Measurements from ENCODE around the gene NRG2.

Gene NRG2

GRCh38 chr5:139900546-139901250 is 142.4 kb downstream of the NRG2 start:
- DNase-seq: peak; percentile 7

GRCh38 chr5:139898981-139899380 is 144.1 kb downstream of the NRG2 start:
- DNase-seq: peak; percentile 4

- DNase-seq: no peak
These were observed 145.1 kb downstream of the NRG2 start for GRCh38 chr5:139897982-139898381.

GRCh38 chr5:139897342-139897741 is 145.8 kb downstream of the NRG2 start:
- DNase-seq: no peak

GRCh38 chr5:139896718-139897117 is 146.4 kb downstream of the NRG2 start:
- DNase-seq: peak; percentile 9

- DNase-seq: peak; percentile 29
These were observed 147.5 kb downstream of the NRG2 start for GRCh38 chr5:139895647-139896046.

GRCh38 chr5:139895046-139895445 is 148.1 kb downstream of the NRG2 start:
- DNase-seq: peak; percentile 4

GRCh38 chr5:139893873-139894272 is 149.2 kb downstream of the NRG2 start:
- no peak for DNase-seq

GRCh38 chr5:139889410-139889809 is 153.7 kb downstream of the NRG2 start:
- no peak for DNase-seq

GRCh38 chr5:139888370-139888769 is 154.7 kb downstream of the NRG2 start:
- DNase-seq: no peak

GRCh38 chr5:139886213-139886612 is 156.9 kb downstream of the NRG2 start:
- DNase-seq: no peak

- DNase-seq: no peak
These were observed 157.3 kb downstream of the NRG2 start for GRCh38 chr5:139885857-139886208.

GRCh38 chr5:139885172-139885856 is 157.8 kb downstream of the NRG2 start:
- DNase-seq: no peak

- no peak for DNase-seq
These were observed 158.4 kb downstream of the NRG2 start for GRCh38 chr5:139884734-139885133.

GRCh38 chr5:139884144-139884543 is 159.0 kb downstream of the NRG2 start:
- no peak for DNase-seq

- peak; percentile 73 for DNase-seq
These were observed 160.0 kb downstream of the NRG2 start for GRCh38 chr5:139882961-139883539.

- DNase-seq: no peak
These were observed 160.8 kb downstream of the NRG2 start for GRCh38 chr5:139882316-139882715.

- DNase-seq: peak; percentile 40
These were observed 161.9 kb downstream of the NRG2 start for GRCh38 chr5:139881143-139881733.

- DNase-seq: no peak
These were observed 162.5 kb downstream of the NRG2 start for GRCh38 chr5:139880416-139881142.

GRCh38 chr5:139878093-139878492 is 165.0 kb downstream of the NRG2 start:
- no peak for DNase-seq

GRCh38 chr5:139877129-139877597 is 165.9 kb downstream of the NRG2 start:
- no peak for DNase-seq

GRCh38 chr5:139875957-139876356 is 167.1 kb downstream of the NRG2 start:
- DNase-seq: no peak
